Medulla oblongata (tissue), 1 donor: Measurements from ENCODE around the gene CSF2RB.

Experiments used
- DNase-seq: peaks from one replicate; pipeline ENCODE4 v3.0.0-alpha.2; 2015; ENCODE audit errors: extremely low spot score

Gene CSF2RB

DNA sequence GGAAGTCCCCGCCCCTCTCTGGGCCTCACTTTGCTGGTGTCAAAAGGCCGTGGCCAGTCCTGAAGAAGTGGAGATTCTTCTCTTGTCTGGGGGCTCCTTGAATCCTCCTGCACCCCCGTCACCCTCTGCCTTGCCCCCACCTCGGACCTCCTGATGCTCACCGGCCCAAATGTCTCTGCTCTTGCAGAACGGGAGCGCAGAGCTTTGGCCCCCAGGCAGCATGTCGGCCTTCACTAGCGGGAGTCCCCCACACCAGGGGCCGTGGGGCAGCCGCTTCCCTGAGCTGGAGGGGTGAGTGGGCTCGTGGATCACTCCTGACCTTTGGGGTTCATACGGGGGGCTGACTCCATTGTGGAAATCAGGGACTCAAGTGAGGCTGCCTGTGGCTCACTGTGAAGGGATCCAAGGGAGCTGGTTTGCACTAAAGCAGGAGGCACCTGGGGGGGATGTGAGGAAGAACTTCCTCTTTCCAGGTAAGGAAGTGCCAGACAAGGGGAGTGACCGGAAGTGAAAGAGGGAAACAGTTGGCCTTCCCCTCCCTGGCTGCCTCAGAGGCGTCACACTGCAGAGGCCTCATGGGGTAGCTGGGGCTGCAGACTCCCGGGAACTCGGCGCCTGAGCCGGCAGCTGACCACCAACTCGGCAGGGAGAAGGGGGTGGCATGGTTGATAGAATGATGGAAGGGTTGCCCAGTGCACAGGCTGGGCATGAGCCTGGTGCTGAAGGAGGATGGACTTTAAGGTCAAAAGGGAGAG, 23.1 kb downstream of the CSF2RB start:
- DNase-seq, result peak; percentile 44

DNA sequence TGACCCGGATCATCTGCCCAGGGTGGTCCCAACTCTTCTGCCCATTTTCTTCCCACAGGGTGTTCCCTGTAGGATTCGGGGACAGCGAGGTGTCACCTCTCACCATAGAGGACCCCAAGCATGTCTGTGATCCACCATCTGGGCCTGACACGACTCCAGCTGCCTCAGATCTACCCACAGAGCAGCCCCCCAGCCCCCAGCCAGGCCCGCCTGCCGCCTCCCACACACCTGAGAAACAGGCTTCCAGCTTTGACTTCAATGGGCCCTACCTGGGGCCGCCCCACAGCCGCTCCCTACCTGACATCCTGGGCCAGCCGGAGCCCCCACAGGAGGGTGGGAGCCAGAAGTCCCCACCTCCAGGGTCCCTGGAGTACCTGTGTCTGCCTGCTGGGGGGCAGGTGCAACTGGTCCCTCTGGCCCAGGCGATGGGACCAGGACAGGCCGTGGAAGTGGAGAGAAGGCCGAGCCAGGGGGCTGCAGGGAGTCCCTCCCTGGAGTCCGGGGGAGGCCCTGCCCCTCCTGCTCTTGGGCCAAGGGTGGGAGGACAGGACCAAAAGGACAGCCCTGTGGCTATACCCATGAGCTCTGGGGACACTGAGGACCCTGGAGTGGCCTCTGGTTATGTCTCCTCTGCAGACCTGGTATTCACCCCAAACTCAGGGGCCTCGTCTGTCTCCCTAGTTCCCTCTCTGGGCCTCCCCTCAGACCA, 24.0 kb downstream of the CSF2RB start:
- no peak for DNase-seq

DNA sequence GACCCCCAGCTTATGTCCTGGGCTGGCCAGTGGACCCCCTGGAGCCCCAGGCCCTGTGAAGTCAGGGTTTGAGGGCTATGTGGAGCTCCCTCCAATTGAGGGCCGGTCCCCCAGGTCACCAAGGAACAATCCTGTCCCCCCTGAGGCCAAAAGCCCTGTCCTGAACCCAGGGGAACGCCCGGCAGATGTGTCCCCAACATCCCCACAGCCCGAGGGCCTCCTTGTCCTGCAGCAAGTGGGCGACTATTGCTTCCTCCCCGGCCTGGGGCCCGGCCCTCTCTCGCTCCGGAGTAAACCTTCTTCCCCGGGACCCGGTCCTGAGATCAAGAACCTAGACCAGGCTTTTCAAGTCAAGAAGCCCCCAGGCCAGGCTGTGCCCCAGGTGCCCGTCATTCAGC, 24.6 kb downstream of the CSF2RB start:
- no peak for DNase-seq

DNA sequence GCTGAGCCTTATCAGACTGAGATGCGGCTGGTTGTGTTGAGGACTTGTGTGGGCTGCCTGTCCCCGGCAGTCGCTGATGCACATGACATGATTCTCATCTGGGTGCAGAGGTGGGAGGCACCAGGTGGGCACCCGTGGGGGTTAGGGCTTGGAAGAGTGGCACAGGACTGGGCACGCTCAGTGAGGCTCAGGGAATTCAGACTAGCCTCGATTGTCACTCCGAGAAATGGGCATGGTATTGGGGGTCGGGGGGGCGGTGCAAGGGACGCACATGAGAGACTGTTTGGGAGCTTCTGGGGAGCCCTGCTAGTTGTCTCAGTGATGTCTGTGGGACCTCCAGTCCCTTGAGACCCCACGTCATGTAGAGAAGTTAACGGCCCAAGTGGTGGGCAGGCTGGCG, 25.5 kb downstream of the CSF2RB start:
- no peak for DNase-seq

DNA sequence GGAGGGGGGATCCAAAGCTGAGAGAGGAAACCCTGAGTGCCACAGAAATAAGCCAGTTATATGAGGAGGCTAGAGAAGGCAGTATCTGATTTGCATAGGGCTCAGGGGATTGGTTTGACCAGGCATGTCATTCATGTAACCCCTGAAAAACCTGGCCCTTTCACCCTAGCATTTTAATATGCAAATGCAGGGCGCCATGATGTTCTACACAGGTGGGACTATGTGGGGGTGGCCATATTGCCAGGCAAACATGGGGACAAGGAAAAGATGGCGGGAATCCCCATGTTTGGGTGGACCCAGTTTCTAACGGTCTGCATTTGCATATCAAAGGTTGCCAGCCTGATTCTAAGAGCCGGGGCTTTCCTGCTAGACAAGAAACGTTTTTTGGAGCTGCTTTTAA, 27.2 kb downstream of the CSF2RB start:
- no peak for DNase-seq

DNA sequence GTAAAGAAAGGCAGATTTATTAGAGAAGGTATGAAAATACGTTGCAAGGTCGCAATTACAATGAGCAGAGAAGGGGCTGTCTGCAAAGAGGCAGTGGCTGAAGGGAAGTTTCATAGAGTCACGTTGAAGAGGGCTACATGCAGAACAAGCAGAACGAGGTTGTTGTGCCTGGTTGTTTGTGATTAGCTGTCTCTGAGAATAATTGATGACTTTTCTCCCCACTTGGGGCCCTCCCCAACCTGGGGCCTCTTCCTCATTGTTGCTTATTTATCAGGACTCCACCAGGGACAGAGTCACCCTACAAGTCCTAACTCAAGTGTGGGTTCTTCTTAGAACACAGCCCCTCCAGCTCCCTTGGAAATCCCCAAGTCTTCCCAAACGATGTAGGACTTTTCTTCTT, 29.1 kb downstream of the CSF2RB start:
- DNase-seq, result no peak

DNA sequence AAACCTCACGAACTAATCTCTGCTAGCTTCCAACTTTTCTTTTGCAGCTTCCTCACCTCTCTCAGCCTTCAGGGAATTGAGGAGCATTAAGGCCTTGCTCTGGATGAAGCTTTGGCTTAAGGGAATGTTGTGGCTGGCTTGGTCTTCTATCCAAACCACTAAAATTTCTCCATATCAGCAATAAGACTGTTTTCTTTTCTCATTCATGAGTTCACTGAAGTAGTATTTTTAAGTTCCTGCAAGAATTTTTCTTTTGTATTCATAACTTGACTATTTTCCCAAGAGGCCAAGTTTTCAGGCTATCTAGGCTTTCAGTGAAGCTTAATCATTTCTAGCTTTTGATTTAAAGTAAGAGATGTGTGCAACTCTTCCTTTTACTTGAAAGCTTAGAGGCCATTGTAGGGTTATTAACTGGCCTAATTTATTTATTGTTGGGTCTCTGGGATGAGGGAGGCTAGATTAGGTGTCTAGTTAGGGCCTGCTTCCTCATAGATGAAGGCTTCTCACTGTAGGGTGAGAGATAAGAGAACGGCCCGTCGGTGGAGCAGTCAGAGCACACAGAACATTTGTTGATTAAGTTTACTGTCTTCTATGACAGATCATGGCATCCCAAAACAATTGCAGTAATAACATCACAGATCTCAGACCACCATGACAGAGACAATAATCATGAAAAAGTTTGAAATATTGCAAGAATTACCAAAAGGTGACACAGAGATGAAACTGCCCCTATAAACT, 33.2 kb downstream of the CSF2RB start:
- DNase-seq, result no peak

DNA sequence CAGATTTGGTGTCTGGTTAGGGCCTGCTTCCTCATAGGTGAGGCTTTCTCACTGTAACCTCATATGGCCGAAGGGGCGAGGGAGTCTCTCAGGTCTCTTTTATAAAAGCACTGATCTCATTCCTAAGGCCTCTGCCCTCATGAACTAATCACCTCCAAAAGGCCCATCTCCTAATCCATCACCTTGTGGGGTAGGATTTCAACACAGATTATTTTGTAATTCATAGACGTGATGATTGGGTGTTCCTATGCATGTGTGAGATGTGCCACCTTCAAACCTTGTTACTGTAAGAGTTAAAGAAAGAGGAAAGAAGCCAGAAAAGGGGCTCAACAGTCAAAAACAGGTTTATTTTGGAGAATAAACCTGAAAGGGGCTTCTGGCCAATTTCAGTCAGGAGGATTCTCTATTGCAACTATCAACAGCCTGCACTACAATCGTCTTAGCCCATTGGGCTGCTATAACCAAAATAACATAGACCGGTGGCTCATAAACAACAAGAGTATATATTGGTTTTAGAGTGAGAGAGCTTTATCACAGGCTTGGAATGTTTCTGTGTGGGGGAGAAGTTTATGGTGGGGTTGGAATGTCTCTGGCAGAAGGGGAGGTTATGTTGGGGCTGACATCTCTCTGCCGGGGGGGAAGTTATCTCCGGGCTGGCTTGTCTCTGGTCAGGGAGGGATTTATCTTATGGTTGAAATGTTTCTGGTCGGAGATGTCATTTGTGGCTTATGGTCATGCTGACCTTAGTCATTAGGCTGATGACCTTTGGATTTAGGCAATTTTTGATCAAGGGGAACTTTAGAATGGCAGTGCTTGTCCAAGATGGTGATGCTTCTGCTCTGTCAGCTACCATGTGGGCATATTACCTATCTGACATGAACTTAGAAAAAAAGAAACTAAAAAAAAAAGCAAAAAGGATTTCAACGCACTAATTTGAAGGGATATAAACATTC, 35.1 kb downstream of the CSF2RB start:
- no peak for DNase-seq

DNA sequence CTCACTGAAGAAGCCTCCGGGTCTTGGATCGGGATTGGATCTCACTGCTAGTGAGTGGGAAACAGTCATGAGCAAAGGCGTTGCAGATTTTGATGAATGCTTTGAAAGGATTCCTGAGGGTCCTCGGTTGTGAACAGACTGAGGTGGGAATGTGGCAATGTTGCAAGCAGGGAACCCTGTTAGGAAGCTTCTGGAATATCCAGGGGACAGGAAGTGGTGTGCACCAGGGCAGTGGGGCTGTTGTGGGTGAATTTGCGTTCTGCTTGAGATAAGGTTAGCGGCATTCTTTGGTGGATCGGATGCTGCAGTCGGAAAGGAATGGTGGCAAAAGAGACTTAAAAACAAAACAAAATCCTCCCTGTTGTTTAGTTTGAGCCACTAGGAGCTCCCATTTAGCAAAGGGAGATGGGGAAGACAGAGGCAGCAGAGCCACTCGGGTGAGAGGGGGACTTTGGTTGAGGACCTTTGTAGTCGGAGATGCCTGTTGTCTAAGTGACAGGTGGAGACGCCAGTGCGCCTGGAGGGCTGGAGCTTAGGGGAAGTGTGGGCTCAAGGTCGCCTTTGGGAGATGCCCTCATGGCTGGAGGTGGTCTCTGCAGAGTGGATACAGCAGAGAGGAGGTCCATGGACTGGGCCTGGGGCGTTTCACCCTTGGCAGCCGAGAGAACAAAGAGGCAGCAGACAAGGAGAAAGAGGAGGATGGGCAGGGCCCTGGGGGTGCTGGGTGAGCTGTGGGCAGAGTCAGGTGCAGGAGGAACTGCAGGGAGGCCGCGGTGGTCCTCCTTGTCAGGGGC, 37.6 kb downstream of the CSF2RB start:
- no peak for DNase-seq

DNA sequence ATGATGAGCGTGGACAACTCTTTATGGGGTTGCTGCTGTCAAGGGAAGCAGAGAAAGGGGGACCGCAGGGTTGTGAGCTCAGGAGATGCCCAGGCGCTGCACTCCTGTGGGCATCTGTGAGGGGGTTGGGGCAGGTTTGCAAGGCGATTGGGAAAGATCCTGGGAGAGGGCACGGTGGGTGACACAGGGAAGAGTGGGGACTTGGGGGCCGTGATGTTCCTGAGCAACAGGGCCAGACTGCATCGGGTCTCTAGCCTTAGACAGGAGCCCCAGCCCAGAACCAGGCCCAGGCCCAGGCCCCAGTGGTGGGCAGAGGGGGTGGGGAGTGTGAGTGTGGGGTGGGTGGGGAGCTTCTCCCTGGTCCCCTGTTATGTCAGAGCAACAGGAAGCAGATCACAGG, 38.3 kb downstream of the CSF2RB start:
- DNase-seq, result no peak

DNA sequence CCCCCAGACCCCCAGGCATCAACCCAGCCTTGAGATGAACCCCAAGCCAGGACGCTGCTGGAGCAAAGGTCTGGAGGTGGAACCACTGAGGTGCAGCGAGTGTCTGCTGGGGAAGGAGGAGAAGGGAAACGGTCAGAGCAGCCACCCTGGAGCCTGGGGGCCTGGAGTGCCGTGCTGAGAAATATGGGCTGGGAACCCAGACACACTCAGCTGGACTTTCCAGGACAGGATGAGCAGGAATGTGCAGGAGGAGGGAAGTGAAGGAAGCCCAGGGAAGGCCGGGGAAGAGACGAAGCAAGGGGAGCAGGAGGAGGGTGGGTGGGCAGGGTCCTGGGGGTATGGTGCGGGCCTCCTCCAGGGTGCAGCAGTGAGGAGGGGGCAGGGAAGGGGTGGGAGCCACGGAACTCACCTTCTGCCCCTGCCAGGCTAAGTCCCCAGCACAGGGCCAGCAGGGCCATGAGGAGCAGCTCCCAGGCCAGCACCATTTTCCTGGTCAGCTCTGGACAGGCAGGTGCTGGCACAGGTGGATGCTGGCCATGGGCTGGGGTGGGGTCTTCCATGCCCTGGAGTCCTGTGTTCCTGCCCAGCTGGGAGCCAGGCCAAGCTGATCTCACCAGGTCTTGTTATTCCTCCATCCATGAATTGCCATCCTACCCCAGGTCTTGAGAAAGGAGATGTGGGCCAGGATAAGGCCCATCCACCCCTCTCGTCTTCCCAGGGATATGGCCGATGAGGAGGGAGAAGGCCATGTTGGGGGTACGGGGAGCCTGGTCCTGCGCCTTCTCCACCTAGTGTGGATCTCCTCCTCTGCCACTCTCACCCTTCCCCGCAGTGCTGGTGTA, 40.0 kb downstream of the CSF2RB start:
- DNase-seq, result no peak

DNA sequence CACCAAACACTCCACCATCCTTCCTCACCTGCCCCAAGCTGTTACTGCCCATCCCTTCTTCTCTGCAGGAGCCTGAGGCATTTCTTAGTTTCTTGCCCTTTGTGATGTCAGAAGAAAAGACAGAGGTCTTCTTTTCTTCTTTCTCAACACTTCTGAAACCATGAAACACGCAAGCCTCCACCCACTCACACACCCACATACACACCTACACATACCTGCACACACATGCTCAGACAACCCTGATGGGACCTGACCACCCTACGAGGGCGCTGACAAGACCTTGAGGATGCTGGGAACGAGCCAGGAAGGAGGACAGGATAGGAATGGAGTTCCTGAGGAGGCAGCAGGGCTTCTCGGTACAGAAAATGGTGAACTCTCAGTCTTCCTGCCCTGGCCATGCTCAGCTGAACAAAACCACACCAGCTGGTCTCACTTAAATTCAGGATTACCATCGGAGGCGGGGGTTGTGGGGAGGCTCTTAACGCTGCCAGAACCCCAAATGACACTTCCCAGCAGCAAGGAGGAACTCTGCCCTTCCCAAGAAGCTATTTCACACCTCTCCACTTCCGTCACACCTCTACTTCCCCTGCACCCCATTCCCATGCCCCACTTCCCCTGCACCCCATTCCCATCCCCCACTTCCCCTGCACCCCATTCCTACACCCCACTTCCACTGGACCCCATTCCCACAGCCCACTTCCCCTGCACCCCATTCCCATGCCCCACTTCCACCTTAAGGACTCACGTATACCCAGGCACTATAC, 41.0 kb downstream of the CSF2RB start:
- DNase-seq, result no peak

DNA sequence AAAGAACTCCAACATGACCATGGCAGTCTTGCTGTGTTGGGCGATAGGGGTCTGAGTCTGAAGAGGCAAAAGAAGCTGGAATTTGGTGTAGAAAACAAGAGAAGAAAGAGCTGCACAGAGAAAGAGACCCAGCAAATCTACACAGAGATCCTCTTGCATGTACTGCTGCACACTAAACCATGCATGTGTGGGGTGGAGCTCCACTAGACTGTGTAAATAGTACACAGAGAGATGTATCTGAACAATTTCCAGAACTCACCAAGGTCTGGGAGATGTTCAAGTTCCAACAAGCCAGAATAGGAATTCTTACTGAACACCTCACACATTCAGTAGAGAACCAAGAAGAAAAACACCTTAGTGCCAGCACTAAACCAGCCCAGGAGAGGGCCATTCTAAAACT, 42.3 kb downstream of the CSF2RB start:
- no peak for DNase-seq

DNA sequence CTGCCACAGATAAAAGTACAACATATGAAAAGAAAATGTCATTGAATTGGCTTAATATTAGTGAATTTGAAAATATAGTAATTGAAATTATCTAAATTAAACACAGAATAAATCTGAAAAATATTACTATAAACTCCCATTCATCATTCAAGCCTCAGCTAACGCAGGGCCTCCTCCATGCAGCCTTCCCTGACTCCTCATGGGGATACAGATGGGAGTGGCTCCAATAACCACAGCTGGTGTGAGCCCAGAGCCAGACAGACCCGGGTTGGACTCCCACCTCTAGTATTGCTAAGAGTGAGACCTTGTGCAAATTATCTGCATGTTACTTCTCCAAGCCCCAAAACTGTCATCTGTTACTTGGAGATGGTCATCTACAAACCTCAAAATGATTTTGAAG, 44.9 kb downstream of the CSF2RB start:
- no peak for DNase-seq

DNA sequence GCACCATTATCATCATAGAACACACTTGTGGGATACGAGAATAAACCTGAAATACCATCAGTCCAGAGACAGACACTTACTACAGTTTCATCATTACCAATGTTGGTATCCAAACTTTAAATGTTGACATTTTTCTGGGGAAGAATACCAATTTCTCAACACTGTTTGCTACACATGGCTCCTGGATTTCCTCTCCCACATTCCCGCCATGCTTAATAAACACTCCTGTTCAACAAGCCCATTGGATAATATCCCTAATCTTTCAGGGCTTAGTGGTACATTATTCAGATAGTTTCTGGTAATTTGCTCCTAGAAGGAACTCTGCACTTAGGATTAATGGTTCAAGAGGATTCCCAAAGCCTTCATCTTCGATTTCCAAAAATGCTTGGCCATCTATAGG, 48.2 kb downstream of the CSF2RB start:
- DNase-seq, result no peak

DNA sequence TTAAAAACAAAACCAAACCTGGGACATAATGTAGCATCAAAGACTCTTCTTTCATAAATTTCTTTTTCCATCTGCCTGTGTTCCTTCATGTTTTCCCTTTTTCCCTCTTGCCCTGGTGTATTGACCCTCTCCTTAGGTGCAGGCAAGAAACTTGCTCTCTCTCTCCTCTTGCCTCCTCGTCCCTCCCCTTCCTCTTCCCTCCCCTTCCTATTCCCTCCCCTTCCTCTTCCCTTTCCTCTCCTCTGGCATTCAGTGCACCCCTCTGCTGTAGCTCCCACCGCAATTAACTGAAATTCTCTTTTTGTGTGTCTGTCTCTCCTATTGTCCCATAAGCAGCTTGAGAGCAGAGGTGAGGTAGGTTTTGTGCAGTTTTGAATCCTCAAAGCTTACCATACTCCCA, 49.9 kb downstream of the CSF2RB start:
- no peak for DNase-seq

DNA sequence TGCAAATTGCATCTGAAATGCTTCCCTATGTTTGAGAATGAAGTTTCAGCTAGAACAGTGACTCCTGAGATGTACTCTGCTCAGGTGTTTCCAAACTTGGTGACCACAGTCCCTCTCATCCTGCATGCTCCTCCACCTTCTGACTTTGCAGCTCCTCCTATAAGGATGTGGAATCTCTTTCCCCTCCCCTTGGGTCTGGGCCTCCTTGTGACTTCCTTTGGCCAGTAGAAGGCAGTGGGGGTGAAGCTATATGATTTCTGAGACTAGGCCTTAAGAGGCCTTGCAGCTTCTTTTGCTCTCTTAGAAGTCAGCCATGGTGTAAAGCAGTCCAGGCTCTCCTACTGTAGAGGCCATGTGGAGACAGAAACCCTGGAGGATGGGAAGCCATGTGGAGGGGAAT, 50.7 kb downstream of the CSF2RB start:
- no peak for DNase-seq

DNA sequence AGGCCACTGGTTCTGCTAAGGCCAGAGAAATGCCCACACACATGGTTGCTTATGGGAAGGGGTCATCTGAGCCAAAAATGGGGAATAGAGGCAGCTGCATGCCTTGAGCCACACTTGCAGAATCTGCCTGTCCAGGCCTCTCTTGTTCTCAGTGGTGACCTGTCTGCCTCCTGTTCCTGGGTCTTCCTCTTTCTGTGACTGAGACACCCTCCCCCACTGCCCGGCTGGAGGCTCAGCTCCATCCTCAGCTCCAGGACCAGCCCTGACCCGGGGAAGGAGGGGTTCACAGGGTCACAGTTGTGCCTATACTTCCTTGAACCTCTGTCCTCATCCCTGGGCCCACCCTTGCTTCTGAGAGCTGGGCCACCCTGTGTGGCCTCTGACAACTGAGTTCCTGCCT, 52.3 kb downstream of the CSF2RB start:
- no peak for DNase-seq

DNA sequence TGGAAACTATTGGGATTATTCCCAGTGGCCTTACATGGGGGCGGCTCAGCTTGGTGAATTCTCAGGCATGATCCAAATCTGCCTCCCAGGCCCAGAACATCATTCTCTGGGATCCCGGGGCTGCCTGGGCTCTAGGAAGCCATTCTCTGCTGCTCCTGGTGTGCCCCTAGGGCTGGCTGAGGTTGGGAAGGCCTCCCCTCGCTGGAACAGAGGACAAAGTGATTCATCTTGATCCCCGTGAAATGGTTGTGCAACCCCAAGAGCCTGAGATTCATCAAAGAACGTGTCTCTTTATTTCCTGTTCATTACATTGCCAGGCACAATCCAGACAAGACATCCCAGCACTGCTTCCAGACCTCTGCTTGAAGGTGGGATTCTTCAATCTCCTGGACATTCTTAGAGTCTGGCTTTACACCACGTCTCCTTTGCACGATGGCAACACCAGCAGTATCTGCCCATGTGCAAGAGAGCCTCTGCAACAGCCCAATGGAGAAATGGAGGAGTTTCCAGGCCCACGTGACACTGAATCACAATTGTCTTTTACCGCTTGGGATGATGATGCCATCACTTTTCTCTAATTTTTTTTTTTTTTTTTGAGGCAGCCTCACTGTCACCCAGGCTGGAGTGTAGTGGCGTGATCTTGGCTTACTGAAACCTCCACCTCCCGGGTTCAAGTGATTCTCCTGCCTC, 53.6 kb downstream of the CSF2RB start:
- DNase-seq, result no peak
